B cell (primary cell): ENCODE measurements around the gene DLG3. TPM values are rescaled to one million over a fixed set of nuclear protein-coding genes. Genes with fewer than 3 reads are reported as not detected.

Experiments
- ATAC-seq: fragments of 200-7000 bp; cut with Tn5 transposase; one replicate; pipeline ENCODE4 v1.10.0; 2021; ENCODE audit warnings: low read depth, mild to moderate bottlenecking, moderate number of reproducible peaks, moderate library complexity
- CTCF ChIA-PET: fragments of 350-600 bp; sonication (Branson Sonifier 250); formaldehyde crosslinking; loops from one replicate; lab custom pipeline; 2021; ENCODE audit warnings: antibody characterized with exemption, inconsistent platforms; lab: Charles Lee
- POLR2A ChIA-PET: fragments of 350-600 bp; sonication (Branson Sonifier 250); formaldehyde crosslinking; loops from one replicate; lab custom pipeline; 2021; ENCODE audit warnings: antibody characterized with exemption; lab: Charles Lee
- DNase-seq: peaks from one replicate; pipeline ENCODE4 v3.0.0; 2013
- H2AFZ ChIP-seq: 2 replicates; pipeline ENCODE4 v1.6.1; 2012; ENCODE audit warnings: mild to moderate bottlenecking, low read depth, low read length; ENCODE audit not compliant: insufficient read depth, poor library complexity, severe bottlenecking
- H3K27ac ChIP-seq, 2 donors: 1 replicate in 1 of 2; 2 replicates in 1 of 2; pipeline ENCODE4 v1.5.1; 2012 to 2013; ENCODE audit warnings: low read length in 2 of 2, mild to moderate bottlenecking in 2 of 2, moderate library complexity in 1 of 2
- H3K27me3 ChIP-seq, 4 experiments: fragments of 200-600 bp in 1 of 4; sonication (generic) in 1 of 4; replicated peaks in 1 of 4; 1 replicate in 2 of 4; 2 replicates in 2 of 4; pipeline versions ENCODE4 v1.6.1 to v1.7.0; 2013 to 2016; ENCODE audit warnings: low read length in 3 of 4, mild to moderate bottlenecking in 2 of 4, mixed read lengths in 1 of 4, moderate library complexity in 1 of 4; ENCODE audit not compliant: insufficient read depth in 4 of 4, control insufficient read depth in 3 of 4; ENCODE audit errors: control extremely low read depth in 1 of 4
- H3K36me3 ChIP-seq, 2 experiments: replicated peaks in 1 of 2; 1 replicate in 1 of 2; 2 replicates in 1 of 2; pipeline versions ENCODE4 v1.6.1 to v1.7.1; 2013; ENCODE audit warnings: low read length in 1 of 2; ENCODE audit not compliant: insufficient read depth in 2 of 2, control insufficient read depth in 1 of 2; ENCODE audit errors: control extremely low read depth in 1 of 2, extremely low read depth in 1 of 2
- H3K4me1 ChIP-seq, 2 donors: fragments of 200-600 bp in 1 of 2; sonication (generic) in 1 of 2; 1 replicate in 1 of 2; 2 replicates in 1 of 2; pipeline versions ENCODE4 v1.5.1 to v1.6.1; 2013 to 2017; ENCODE audit warnings: low read length in 2 of 2; ENCODE audit not compliant: control insufficient read depth in 2 of 2, insufficient read depth in 2 of 2
- H3K4me2 ChIP-seq: replicated peaks from 2 replicates; pipeline ENCODE3; 2012; ENCODE audit warnings: mild to moderate bottlenecking, low read depth, low read length; ENCODE audit not compliant: poor library complexity, severe bottlenecking
- H3K4me3 ChIP-seq, 5 experiments: fragments of 200-600 bp in 1 of 5; sonication (generic) in 1 of 5; 1 replicate in 3 of 5; 2 replicates in 2 of 5; pipeline versions ENCODE4 v1.5.1 to v1.7.0; 2011 to 2016; ENCODE audit warnings: low read length in 4 of 5, mild to moderate bottlenecking in 4 of 5, low read depth in 2 of 5, control low read depth in 1 of 5, moderate library complexity in 1 of 5; ENCODE audit not compliant: insufficient read depth in 1 of 5; ENCODE audit errors: control extremely low read depth in 1 of 5, extremely low read depth in 1 of 5
- H3K79me2 ChIP-seq: fragments of 200-600 bp; sonication (generic); one replicate; pipeline ENCODE4 v1.6.0; 2016; ENCODE audit warnings: low read length; ENCODE audit not compliant: control insufficient read depth, insufficient read depth
- H3K9ac ChIP-seq: fragments of 200-600 bp; sonication (generic); 2 replicates; pipeline ENCODE4 v1.6.1; 2017; ENCODE audit warnings: mild to moderate bottlenecking, low read length, moderate library complexity
- H3K9me3 ChIP-seq, 3 donors: one replicate each; pipeline versions ENCODE4 v1.6.1 to v1.7.1; 2013; ENCODE audit warnings: low read length in 2 of 3; ENCODE audit not compliant: control insufficient read depth in 2 of 3, insufficient read depth in 1 of 3; ENCODE audit errors: control extremely low read depth in 1 of 3
- H4K20me1 ChIP-seq: 2 replicates; pipeline ENCODE4 v1.6.0; 2012; ENCODE audit warnings: mild to moderate bottlenecking, low read length; ENCODE audit not compliant: insufficient read depth, control insufficient read depth, poor library complexity, severe bottlenecking
- H3K27ac Mint-ChIP-seq: one replicate; pipeline ENCODE4 v1.8.0; 2021; ENCODE audit warnings: mixed read lengths
- H3K27me3 Mint-ChIP-seq: one replicate; pipeline ENCODE4 v1.8.0; 2021; ENCODE audit warnings: mixed read lengths
- H3K4me1 Mint-ChIP-seq: one replicate; pipeline ENCODE4 v1.8.0; 2021; ENCODE audit warnings: mixed read lengths
- H3K4me3 Mint-ChIP-seq: one replicate; pipeline ENCODE4 v1.8.0; 2021; ENCODE audit warnings: mixed read lengths
- H3K9me3 Mint-ChIP-seq: one replicate; pipeline ENCODE4 v1.8.0; 2022; ENCODE audit warnings: mixed read lengths; ENCODE audit not compliant: insufficient read depth
- EZH2 ChIP-seq: IDR thresholded peaks from 2 replicates; pipeline ENCODE4 v1.6.1; 2012; ENCODE audit warnings: borderline replicate concordance, low read depth, mild to moderate bottlenecking, moderate library complexity, low read length; ENCODE audit not compliant: insufficient read depth, poor library complexity, severe bottlenecking
- WGBS: methylation state at CpG from one replicate; pipeline ENCODE4 v1.1.5; 2013; ENCODE audit warnings: missing lambda C conversion rate; ENCODE audit not compliant: insufficient coverage; 5-methylcytosine and 5-hydroxymethylcytosine counted together
- intact Hi-C: fragments of 100-400 bp; cut with micrococcal nuclease; formaldehyde crosslinking; loops from one replicate; pipeline ENCODE4 v1.10.0; 2022
- polyA plus RNA-seq: library from polyadenylated mRNA; depleted of rRNA; stranded (reverse); fragments of >200 nt; gene quantifications from 2 replicates; pipeline ENCODE4 v1.2.3, GENCODE V29; 2012
- total RNA-seq, 2 donors: library from RNA; stranded (reverse); fragments of 120-200 nt in 1 of 2; gene quantifications; 1 replicate in 1 of 2; 2 replicates in 1 of 2; pipeline versions ENCODE4 v1.2.3 to v1.2.4, GENCODE V29; 2013 to 2022
- TF ChIP-seq, protein P1 (sequence below): fragments of 200-600 bp; IDR thresholded peaks from one replicate; pipeline ENCODE4 v1.8.0; 2022; ENCODE audit warnings: antibody characterized with exemption, mild to moderate bottlenecking

The DLG3 gene
- total and polyA plus RNA-seq, 2 donors (not counting 1 experiment from before 2014, with no cell fraction given): 1.5 to 6.9 TPM

DNA sequence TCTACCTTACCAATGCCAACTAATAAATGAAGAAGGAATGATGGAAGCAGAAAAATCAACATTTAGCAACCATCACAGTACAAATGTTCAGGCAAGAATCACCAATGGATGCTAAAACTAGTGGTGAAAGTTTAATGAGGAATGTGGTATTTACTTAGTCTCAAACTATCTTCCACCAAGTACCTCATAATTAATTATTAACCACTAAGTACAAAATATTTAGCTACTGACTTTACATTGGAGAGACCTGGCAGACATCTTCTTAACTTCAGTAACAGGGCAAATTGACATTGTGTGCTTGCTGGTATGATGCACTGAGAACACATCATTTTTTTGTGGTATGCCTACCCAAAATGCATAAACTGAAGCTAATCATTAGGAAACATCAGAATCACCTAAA lies 82.4 kb downstream of the DLG3 start:
- H3K27ac Mint-ChIP-seq: no peak overlapping the region

DNA sequence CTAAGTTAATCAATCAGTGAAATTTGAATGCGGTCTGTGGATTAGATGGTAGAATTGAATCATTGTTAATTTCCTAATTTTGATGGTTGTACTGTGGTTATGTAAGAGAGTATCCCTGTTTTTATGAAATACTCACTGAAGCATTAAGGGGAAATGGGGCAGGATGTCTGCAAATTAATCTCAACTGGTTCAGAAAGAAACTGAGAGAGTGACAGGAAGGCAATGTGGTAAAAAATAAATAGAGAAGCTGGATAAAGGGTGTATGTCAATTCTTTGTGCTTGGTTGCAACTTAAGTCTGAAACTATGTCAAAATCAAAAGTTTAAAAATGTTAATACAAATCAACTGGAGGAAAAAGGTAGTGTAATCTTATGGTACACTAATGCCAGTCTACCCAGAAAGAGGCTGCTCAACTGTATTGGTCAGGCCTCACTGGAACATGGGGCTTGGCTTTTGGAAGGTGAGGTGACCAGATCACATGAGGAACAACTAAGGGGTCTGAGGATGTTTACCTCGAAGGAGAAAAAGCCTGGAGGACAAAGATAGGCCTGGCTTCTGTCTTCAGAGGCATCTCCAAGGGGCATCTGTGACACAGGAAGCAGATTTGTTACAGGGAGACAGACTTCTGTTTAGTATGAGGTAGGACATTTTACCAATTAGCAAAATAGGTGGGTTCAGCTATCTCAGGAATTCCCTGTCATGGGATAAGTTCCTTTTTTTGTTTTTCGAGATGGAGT lies 83.1 kb downstream of the DLG3 start:
- Histone ChIP-seq H3K4me3 (no peak overlapping the region), H3K36me3 (no peaks in the 10 kb centered on the region), H3K27me3 (no peaks in the 10 kb centered on the region), H2AFZ (no peak overlapping the region), H3K9me3 (no peaks in the 10 kb centered on the region), H4K20me1 (no peaks in the 10 kb centered on the region), H3K27ac (no peak overlapping the region), H3K4me2 (no peak overlapping the region), H3K79me2 (no peaks in the 10 kb centered on the region), H3K9ac (no peak overlapping the region), H3K4me1 (no peaks in the 10 kb centered on the region)
- no peak for TF ChIP-seq EZH2
- TF ChIP-seq, protein P1, sequence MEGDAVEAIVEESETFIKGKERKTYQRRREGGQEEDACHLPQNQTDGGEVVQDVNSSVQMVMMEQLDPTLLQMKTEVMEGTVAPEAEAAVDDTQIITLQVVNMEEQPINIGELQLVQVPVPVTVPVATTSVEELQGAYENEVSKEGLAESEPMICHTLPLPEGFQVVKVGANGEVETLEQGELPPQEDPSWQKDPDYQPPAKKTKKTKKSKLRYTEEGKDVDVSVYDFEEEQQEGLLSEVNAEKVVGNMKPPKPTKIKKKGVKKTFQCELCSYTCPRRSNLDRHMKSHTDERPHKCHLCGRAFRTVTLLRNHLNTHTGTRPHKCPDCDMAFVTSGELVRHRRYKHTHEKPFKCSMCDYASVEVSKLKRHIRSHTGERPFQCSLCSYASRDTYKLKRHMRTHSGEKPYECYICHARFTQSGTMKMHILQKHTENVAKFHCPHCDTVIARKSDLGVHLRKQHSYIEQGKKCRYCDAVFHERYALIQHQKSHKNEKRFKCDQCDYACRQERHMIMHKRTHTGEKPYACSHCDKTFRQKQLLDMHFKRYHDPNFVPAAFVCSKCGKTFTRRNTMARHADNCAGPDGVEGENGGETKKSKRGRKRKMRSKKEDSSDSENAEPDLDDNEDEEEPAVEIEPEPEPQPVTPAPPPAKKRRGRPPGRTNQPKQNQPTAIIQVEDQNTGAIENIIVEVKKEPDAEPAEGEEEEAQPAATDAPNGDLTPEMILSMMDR: no peak
- ChIA-PET POLR2A (no interaction called here), CTCF (no interaction called here)
- DNase-seq (no peak), ATAC-seq (no peak)
- H3K27ac Mint-ChIP-seq: no peak overlapping the region
- H3K9me3 Mint-ChIP-seq: no peaks in the 10 kb centered on the region
- H3K4me1 Mint-ChIP-seq: peaks cover 5% of the 10 kb centered on the region
- no peaks in the 10 kb centered on the region for H3K27me3 Mint-ChIP-seq
- intact Hi-C loops: no loop called here
- no peak overlapping the region for H3K4me3 Mint-ChIP-seq
- 0% methylated on average over 1 of the region's 3 CpGs for WGBS

More for the DNA sequence above, 82.4 kb downstream of the DLG3 start:
- Histone ChIP-seq H3K36me3 (no peaks in the 10 kb centered on the region), H3K4me1 (no peaks in the 10 kb centered on the region), H3K27ac (no peak overlapping the region), H4K20me1 (no peaks in the 10 kb centered on the region), H2AFZ (no peak overlapping the region), H3K27me3 (no peaks in the 10 kb centered on the region), H3K9ac (no peak overlapping the region), H3K4me3 (no peak overlapping the region), H3K9me3 (no peaks in the 10 kb centered on the region), H3K79me2 (no peaks in the 10 kb centered on the region), H3K4me2 (no peak overlapping the region)
- intact Hi-C loops: no loop called here
- ATAC-seq (no peak), DNase-seq (no peak)
- no peak overlapping the region for H3K4me3 Mint-ChIP-seq
- POLR2A ChIA-PET: no interaction called here
- no peaks in the 10 kb centered on the region for H3K27me3 Mint-ChIP-seq
- TF ChIP-seq EZH2: no peak
- TF ChIP-seq, protein P1: no peak
- peaks cover 5% of the 10 kb centered on the region for H3K4me1 Mint-ChIP-seq
- H3K9me3 Mint-ChIP-seq: no peaks in the 10 kb centered on the region
- CTCF ChIA-PET: no interaction called here
